DOHH2 (cell line): ENCODE measurements around the gene SERINC5.
"Not testable (repeated sequence)": the region's sequence is repeated elsewhere in the genome, so short reads cannot be mapped to it uniquely, and the experiment has no call there.

ENCODE experiments used
- H3F3A ChIP-seq: fragments of 200-600 bp; sonication (generic), shearing (Covaris generic); 2 replicates; pipeline ENCODE4 v1.6.0; 2016; ENCODE audit warnings: antibody characterized with exemption, mild to moderate bottlenecking; ENCODE audit not compliant: control insufficient read depth, insufficient read depth
- H3K27ac ChIP-seq: fragments of 200-600 bp; sonication (generic); 2 replicates; pipeline ENCODE4 v1.5.1; 2014; ENCODE audit warnings: low read depth, mild to moderate bottlenecking, low read length, moderate library complexity
- H3K27me3 ChIP-seq: fragments of 200-600 bp; sonication (generic); 2 replicates; pipeline ENCODE4 v1.6.1; 2014; ENCODE audit warnings: mild to moderate bottlenecking, low read length, mixed read lengths; ENCODE audit not compliant: control insufficient read depth
- H3K36me3 ChIP-seq: fragments of 200-600 bp; sonication (generic); 2 replicates; pipeline ENCODE4 v1.6.1; 2014; ENCODE audit warnings: mild to moderate bottlenecking, low read length, moderate library complexity, mixed read lengths; ENCODE audit not compliant: control insufficient read depth
- H3K4me1 ChIP-seq: fragments of 200-600 bp; sonication (generic); 2 replicates; pipeline ENCODE4 v1.6.1; 2014; ENCODE audit warnings: mild to moderate bottlenecking, low read length, mixed read lengths; ENCODE audit not compliant: control insufficient read depth
- H3K4me2 ChIP-seq: fragments of 200-600 bp; sonication (generic); 2 replicates; pipeline ENCODE4 v1.6.0; 2014; ENCODE audit warnings: mild to moderate bottlenecking, low read length, moderate library complexity
- H3K4me3 ChIP-seq: fragments of 200-600 bp; sonication (generic); 2 replicates; pipeline ENCODE4 v1.5.1; 2014; ENCODE audit warnings: mild to moderate bottlenecking, low read length, mixed read lengths
- H3K79me2 ChIP-seq: fragments of 200-600 bp; sonication (generic); 2 replicates; pipeline ENCODE4 v1.6.1; 2014; ENCODE audit warnings: mild to moderate bottlenecking, low read length, mixed read lengths; ENCODE audit not compliant: control insufficient read depth
- H3K9me2 ChIP-seq: fragments of 200-600 bp; sonication (generic); replicated peaks from 2 replicates; pipeline ENCODE4 v1.6.1; 2014; ENCODE audit warnings: mild to moderate bottlenecking, low read length, mixed read lengths; ENCODE audit not compliant: control insufficient read depth
- H3K9me3 ChIP-seq: fragments of 200-600 bp; sonication (generic); 2 replicates; pipeline ENCODE4 v1.6.1; 2014; ENCODE audit warnings: antibody characterized with exemption, low read length, mixed read lengths; ENCODE audit not compliant: control insufficient read depth, insufficient read depth
- H4K20me1 ChIP-seq: fragments of 200-600 bp; sonication (generic); 2 replicates; pipeline ENCODE4 v1.6.0; 2014; ENCODE audit warnings: low read depth, mild to moderate bottlenecking, antibody characterized with exemption, low read length, moderate library complexity; ENCODE audit not compliant: control insufficient read depth, insufficient read depth
- EZH2phosphoT487 ChIP-seq: fragments of 200-600 bp; sonication (generic); IDR thresholded peaks from 2 replicates; pipeline ENCODE4 v1.6.1; 2017; ENCODE audit warnings: borderline replicate concordance, mild to moderate bottlenecking, antibody characterized with exemption, low read length, moderate library complexity, mixed read lengths
- TF ChIP-seq, protein P1 (sequence below): fragments of 200-600 bp; sonication (generic); IDR thresholded peaks from one replicate; pipeline ENCODE4 v1.5.1; 2014; ENCODE audit warnings: antibody characterized with exemption, mild to moderate bottlenecking, low read depth, low read length; ENCODE audit not compliant: poor library complexity, severe bottlenecking

SERINC5 gene

DNA sequence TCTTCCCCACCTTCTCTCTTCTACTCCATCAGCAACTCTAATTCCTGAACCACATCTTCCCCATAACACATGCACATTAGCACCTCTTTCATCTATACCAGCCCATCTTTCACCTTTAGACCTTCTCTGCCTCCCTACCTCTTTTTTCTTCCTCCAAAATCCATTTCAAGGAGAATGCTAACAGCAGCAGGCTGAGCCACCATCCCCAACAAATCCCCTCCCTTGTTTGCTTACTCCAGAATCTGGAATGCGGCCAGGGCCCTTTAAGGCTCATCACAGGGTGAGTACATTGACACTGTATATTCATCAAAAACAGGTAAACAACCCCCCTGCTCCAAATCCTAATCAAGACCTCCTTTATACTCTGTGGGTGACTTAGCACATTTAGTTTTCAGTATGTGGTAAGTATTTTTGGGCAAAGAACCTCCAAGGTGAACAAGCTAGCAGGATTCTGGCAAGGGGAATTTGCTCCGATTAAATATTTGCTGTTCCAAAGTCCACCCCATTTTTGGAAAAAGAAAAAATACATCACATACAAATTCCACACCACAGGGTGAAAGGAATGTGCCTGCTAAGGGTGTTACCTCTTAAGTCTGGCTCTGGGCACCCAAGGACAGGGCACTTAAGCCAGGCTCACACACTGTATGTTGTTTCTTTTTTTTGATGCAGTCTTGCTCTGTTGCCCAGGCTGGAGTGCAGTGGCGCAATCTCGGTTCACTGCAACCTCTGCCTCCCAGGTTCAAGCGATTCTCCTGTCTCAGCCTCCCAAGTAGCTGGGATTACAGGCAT lies 71.4 kb downstream of the SERINC5 start:
- H3K4me1 ChIP-seq, result no peaks in the 10 kb centered on the region
- no peaks in the 10 kb centered on the region for H4K20me1 ChIP-seq
- H3K79me2 ChIP-seq, result no peaks in the 10 kb centered on the region
- H3K4me3 ChIP-seq, result no peak overlapping the region
- H3K9me3 ChIP-seq, result no peaks in the 10 kb centered on the region
- no peaks in the 10 kb centered on the region for H3F3A ChIP-seq
- peaks cover 3% of the 10 kb centered on the region; the same call in 1 of the 2 replicates for H3K27me3 ChIP-seq
- no peak overlapping the region for H3K27ac ChIP-seq
- H3K9me2 ChIP-seq, result no peaks in the 10 kb centered on the region
- TF ChIP-seq, protein P1, sequence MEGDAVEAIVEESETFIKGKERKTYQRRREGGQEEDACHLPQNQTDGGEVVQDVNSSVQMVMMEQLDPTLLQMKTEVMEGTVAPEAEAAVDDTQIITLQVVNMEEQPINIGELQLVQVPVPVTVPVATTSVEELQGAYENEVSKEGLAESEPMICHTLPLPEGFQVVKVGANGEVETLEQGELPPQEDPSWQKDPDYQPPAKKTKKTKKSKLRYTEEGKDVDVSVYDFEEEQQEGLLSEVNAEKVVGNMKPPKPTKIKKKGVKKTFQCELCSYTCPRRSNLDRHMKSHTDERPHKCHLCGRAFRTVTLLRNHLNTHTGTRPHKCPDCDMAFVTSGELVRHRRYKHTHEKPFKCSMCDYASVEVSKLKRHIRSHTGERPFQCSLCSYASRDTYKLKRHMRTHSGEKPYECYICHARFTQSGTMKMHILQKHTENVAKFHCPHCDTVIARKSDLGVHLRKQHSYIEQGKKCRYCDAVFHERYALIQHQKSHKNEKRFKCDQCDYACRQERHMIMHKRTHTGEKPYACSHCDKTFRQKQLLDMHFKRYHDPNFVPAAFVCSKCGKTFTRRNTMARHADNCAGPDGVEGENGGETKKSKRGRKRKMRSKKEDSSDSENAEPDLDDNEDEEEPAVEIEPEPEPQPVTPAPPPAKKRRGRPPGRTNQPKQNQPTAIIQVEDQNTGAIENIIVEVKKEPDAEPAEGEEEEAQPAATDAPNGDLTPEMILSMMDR, result no peak
- no peak for TF ChIP-seq EZH2phosphoT487
- H3K4me2 ChIP-seq, result no peak overlapping the region
- H3K36me3 ChIP-seq, result 0 out of 2 replicates have a peak, but pooled peaks cover 3% of the 10 kb centered on the region

DNA sequence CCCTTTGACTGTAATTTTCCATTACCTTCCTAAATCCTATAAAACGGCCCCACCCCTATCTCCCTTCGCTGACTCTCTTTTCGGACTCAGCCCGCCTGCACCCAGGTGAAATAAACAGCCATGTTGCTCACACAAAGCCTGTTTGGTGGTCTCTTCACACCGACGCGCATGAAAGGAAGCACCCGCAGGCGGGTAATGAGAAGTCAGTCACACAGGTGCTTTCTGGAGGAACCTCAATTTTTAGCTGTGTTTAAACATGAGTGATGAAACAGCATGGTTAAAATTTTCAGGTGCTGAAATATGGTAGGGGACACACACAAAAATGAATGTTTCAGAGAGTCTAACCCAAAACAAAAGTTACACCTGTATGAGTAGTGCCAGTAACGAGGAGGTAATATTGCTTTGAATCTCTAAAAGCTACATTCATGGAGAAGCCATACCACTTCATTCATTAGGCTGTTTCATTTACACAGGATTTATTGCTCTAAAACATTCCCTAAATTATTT lies 72.1 kb downstream of the SERINC5 start:
- H3K79me2 ChIP-seq, result not testable (repeated sequence)

GRCh38 chr5:80182809-80183580 lies 72.9 kb downstream of the SERINC5 start:
- Histone ChIP-seq H3K4me2 (no peak overlapping the region), H3K79me2 (no peaks in the 10 kb centered on the region), H4K20me1 (no peaks in the 10 kb centered on the region), H3K36me3 (0 out of 2 replicates have a peak, but pooled peaks cover 3% of the 10 kb centered on the region), H3K4me1 (no peaks in the 10 kb centered on the region), H3K27ac (no peak overlapping the region), H3K9me3 (no peaks in the 10 kb centered on the region), H3K9me2 (no peaks in the 10 kb centered on the region), H3K27me3 (peaks cover 3% of the 10 kb centered on the region; the same call in 1 of the 2 replicates), H3K4me3 (no peak overlapping the region), H3F3A (no peaks in the 10 kb centered on the region)
- TF ChIP-seq, protein P1, result no peak
- no peak for TF ChIP-seq EZH2phosphoT487

More for the DNA sequence above, 72.1 kb downstream of the SERINC5 start:
- not testable (repeated sequence) for H3K4me2 ChIP-seq, H3K4me1 ChIP-seq, H3F3A ChIP-seq, H3K36me3 ChIP-seq, H3K9me2 ChIP-seq, H3K9me3 ChIP-seq, H3K4me3 ChIP-seq, H3K27ac ChIP-seq, H4K20me1 ChIP-seq, H3K27me3 ChIP-seq
